Adrenal gland (tissue), 5 donors: ENCODE data around the gene XPA.

ENCODE experiments used
- POLR2A ChIP-seq, 2 donors: fragments of 450-650 bp; IDR thresholded peaks; one replicate each; pipeline ENCODE4 v1.6.1; 2017; ENCODE audit warnings: antibody characterized with exemption in 2 of 2, mild to moderate bottlenecking in 2 of 2, moderate library complexity in 1 of 2
- TF ChIP-seq, protein P1 (sequence below), 6 experiments: fragments of 450-650 bp in 4 of 6; fragments of 200-600 bp in 2 of 6; sonication (generic) in 1 of 6; IDR thresholded peaks; 1 replicate in 5 of 6; 2 replicates in 1 of 6; pipeline versions ENCODE4 v1.5.1 to v1.8.0; 2016 to 2021; ENCODE audit warnings: antibody characterized with exemption in 6 of 6, mild to moderate bottlenecking in 2 of 6, moderate library complexity in 1 of 6
- donor health status: DM: no; HTN: no; CAD: no.

DNA sequence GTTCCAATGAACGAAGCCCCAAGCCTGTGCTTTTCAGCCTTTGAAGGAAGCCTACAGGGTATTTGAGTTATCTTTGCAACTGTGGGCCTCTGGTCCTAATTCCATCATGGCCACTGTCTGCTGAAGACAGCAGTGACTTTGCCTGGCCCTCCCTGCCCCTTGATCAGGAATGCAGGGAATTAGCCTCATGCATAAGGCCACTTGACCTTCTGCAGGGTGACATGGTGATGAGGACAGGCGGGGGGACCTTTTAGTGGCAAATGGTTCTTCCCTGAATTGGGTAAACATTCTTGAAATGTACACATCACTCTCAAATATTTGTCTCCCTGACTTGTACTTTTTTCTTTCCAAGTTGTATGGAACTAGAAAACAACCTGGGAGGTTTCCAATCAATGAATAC, 25.2 kb upstream of the XPA start:
- TF ChIP-seq, protein P1, sequence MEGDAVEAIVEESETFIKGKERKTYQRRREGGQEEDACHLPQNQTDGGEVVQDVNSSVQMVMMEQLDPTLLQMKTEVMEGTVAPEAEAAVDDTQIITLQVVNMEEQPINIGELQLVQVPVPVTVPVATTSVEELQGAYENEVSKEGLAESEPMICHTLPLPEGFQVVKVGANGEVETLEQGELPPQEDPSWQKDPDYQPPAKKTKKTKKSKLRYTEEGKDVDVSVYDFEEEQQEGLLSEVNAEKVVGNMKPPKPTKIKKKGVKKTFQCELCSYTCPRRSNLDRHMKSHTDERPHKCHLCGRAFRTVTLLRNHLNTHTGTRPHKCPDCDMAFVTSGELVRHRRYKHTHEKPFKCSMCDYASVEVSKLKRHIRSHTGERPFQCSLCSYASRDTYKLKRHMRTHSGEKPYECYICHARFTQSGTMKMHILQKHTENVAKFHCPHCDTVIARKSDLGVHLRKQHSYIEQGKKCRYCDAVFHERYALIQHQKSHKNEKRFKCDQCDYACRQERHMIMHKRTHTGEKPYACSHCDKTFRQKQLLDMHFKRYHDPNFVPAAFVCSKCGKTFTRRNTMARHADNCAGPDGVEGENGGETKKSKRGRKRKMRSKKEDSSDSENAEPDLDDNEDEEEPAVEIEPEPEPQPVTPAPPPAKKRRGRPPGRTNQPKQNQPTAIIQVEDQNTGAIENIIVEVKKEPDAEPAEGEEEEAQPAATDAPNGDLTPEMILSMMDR (IDR thresholded peaks at IDR 0.05) = no peak
- no peak for TF ChIP-seq POLR2A (IDR thresholded peaks at IDR 0.05)
